Hepatocyte (in vitro differentiated cells): ENCODE results near the gene DSCAM. TPM values are rescaled to one million over a fixed set of nuclear protein-coding genes. Genes with fewer than 3 reads are reported as not detected.

Experiments
- DNase-seq: peaks from one replicate; pipeline ENCODE4 v3.0.0-alpha.2; 2016; ENCODE audit warnings: low spot score
- H2AFZ ChIP-seq: fragments of 200-600 bp; sonication (generic); 2 replicates; pipeline ENCODE4 v1.6.0; 2016; ENCODE audit warnings: antibody characterized with exemption, mild to moderate bottlenecking
- H3K27ac ChIP-seq: fragments of 200-600 bp; sonication (generic); 2 replicates; pipeline ENCODE4 v1.5.1; 2016; ENCODE audit warnings: mild to moderate bottlenecking
- H3K27me3 ChIP-seq: fragments of 200-600 bp; sonication (generic); 2 replicates; pipeline ENCODE4 v1.6.1; 2016
- H3K36me3 ChIP-seq: fragments of 200-600 bp; sonication (generic); replicated peaks from 2 replicates; pipeline ENCODE4 v1.5.1; 2016; ENCODE audit warnings: low read depth; ENCODE audit not compliant: insufficient read depth
- H3K4me1 ChIP-seq: fragments of 200-600 bp; sonication (generic); 2 replicates; pipeline ENCODE4 v1.5.1; 2016; ENCODE audit warnings: mild to moderate bottlenecking, moderate library complexity; ENCODE audit not compliant: insufficient read depth
- H3K4me2 ChIP-seq: fragments of 200-600 bp; sonication (generic); 2 replicates; pipeline ENCODE4 v1.6.0; 2016
- H3K4me3 ChIP-seq: fragments of 200-600 bp; sonication (generic); 2 replicates; pipeline ENCODE4 v1.5.1; 2016; ENCODE audit warnings: mild to moderate bottlenecking
- H3K79me2 ChIP-seq: fragments of 200-600 bp; sonication (generic); 2 replicates; pipeline ENCODE4 v1.6.0; 2017; ENCODE audit warnings: mild to moderate bottlenecking
- H3K9me2 ChIP-seq: fragments of 200-600 bp; sonication (generic); replicated peaks from 2 replicates; pipeline ENCODE4 v1.6.0; 2017; ENCODE audit warnings: mild to moderate bottlenecking; ENCODE audit not compliant: insufficient read depth
- H3K9me3 ChIP-seq: fragments of 200-600 bp; sonication (generic); 2 replicates; pipeline ENCODE4 v1.5.1; 2016; ENCODE audit warnings: low read depth, mild to moderate bottlenecking
- H4K20me1 ChIP-seq: fragments of 200-600 bp; sonication (generic); 2 replicates; pipeline ENCODE4 v1.6.0; 2016; ENCODE audit warnings: mild to moderate bottlenecking; ENCODE audit not compliant: insufficient read depth, poor library complexity, severe bottlenecking
- CTCF ChIP-seq: fragments of 200-600 bp; sonication (generic); IDR thresholded peaks from 2 replicates; pipeline ENCODE4 v1.5.1; 2016; ENCODE audit warnings: antibody characterized with exemption, mild to moderate bottlenecking; ENCODE audit not compliant: poor library complexity
- EZH2 ChIP-seq: fragments of 200-600 bp; sonication (generic); IDR thresholded peaks from 2 replicates; pipeline ENCODE4 v1.6.1; 2016; ENCODE audit warnings: antibody characterized with exemption, mild to moderate bottlenecking, borderline replicate concordance
- EZH2phosphoT487 ChIP-seq: fragments of 200-600 bp; sonication (generic); IDR thresholded peaks from one replicate; pipeline ENCODE4 v1.6.1; 2018; ENCODE audit warnings: antibody characterized with exemption, mild to moderate bottlenecking, low read depth, moderate library complexity; ENCODE audit not compliant: unreplicated experiment, severe bottlenecking
- WGBS: methylation state at CpG from one replicate; pipeline ENCODE4 v1.1.6; 2016; ENCODE audit warnings: low lambda C conversion rate; ENCODE audit errors: missing lambda C conversion rate; 5-methylcytosine and 5-hydroxymethylcytosine counted together
- polyA plus RNA-seq: library from polyadenylated mRNA; unstranded; fragments of >200 nt; fragmentation: Nextera tagmentation; extraction: Ambion mirVana; gene quantifications from 2 replicates; pipeline ENCODE4 v1.2.1, GENCODE V29; 2016
- total RNA-seq: library from RNA; depleted of rRNA; stranded (reverse); fragments of >200 nt; gene quantifications from 2 replicates; pipeline ENCODE4 v1.2.3, GENCODE V29; 2014

DSCAM gene
- total and polyA plus RNA-seq, 2 experiments from 2014 or later: 0.33 TPM; not detected in 1

- WGBS: 96% methylated on average over 5 of the region's 5 CpGs
- DNase-seq: no peak
- Histone ChIP-seq H3K9me2 (no peaks in the 10 kb centered on the region), H3K36me3 (no peaks in the 10 kb centered on the region), H2AFZ (no peak overlapping the region), H4K20me1 (no peaks in the 10 kb centered on the region), H3K79me2 (no peaks in the 10 kb centered on the region), H3K4me2 (no peak overlapping the region), H3K27me3 (no peaks in the 10 kb centered on the region), H3K9me3 (no peaks in the 10 kb centered on the region), H3K27ac (no peak overlapping the region), H3K4me1 (no peaks in the 10 kb centered on the region), H3K4me3 (no peak overlapping the region)
- no peak for TF ChIP-seq EZH2phosphoT487
- TF ChIP-seq EZH2: no peak
- no peak for TF ChIP-seq CTCF
Measured at GRCh38 chr21:40128891-40129290, 718.1 kb downstream of the DSCAM start.

- no peaks in the 10 kb centered on the region for H4K20me1 ChIP-seq
- H3K4me2 ChIP-seq: no peak overlapping the region
- H3K4me1 ChIP-seq: no peaks in the 10 kb centered on the region
- peak; percentile 50 for DNase-seq
- no peak overlapping the region for H2AFZ ChIP-seq
- H3K79me2 ChIP-seq: no peaks in the 10 kb centered on the region
- 37% methylated on average over 4 of the region's 4 CpGs for WGBS
- H3K4me3 ChIP-seq: no peak overlapping the region
- peak; percentile 95 for TF ChIP-seq CTCF
- no peak for TF ChIP-seq EZH2phosphoT487
- no peaks in the 10 kb centered on the region for H3K36me3 ChIP-seq
- no peaks in the 10 kb centered on the region for H3K27me3 ChIP-seq
- H3K9me3 ChIP-seq: no peaks in the 10 kb centered on the region
- H3K9me2 ChIP-seq: no peaks in the 10 kb centered on the region
- H3K27ac ChIP-seq: no peak overlapping the region
Measured at GRCh38 chr21:40120940-40121575, 725.9 kb downstream of the DSCAM start.

GRCh38 chr21:40118527-40118926, 728.4 kb downstream of the DSCAM start:
- no peak for DNase-seq
- Histone ChIP-seq H3K4me3 (no peak overlapping the region), H3K27me3 (no peaks in the 10 kb centered on the region), H2AFZ (no peak overlapping the region), H4K20me1 (no peaks in the 10 kb centered on the region), H3K4me1 (no peaks in the 10 kb centered on the region), H3K9me2 (no peaks in the 10 kb centered on the region), H3K27ac (no peak overlapping the region), H3K9me3 (no peaks in the 10 kb centered on the region), H3K79me2 (no peaks in the 10 kb centered on the region), H3K4me2 (no peak overlapping the region), H3K36me3 (no peaks in the 10 kb centered on the region)
- no peak for TF ChIP-seq CTCF
- no peak for TF ChIP-seq EZH2
- TF ChIP-seq EZH2phosphoT487: no peak
- 93% methylated on average over 9 of the region's 9 CpGs for WGBS
